Endothelial cell of umbilical vein (primary cell): Measurements from ENCODE around the gene CHSY3. TPM values are rescaled to one million over a fixed set of nuclear protein-coding genes. Genes with fewer than 3 reads are reported as not detected.

Source experiments
- BruUV-seq: library from RNA; stranded (reverse); fragments of 400-500 nt; replicated peaks from 2 replicates; lab custom pipeline; 2021; lab: Mats Ljungman, UMichigan
- CTCF ChIA-PET: fragments of 300-600, 350-600 bp; sonication (Branson Sonifier 250); formaldehyde crosslinking; loops from one replicate; lab custom pipeline; 2021; ENCODE audit warnings: antibody characterized with exemption, inconsistent platforms; lab: Charles Lee
- POLR2A ChIA-PET: fragments of 300-600, 350-600 bp; sonication (Branson Sonifier 250); formaldehyde crosslinking; loops from one replicate; lab custom pipeline; 2021; ENCODE audit warnings: antibody characterized with exemption, inconsistent platforms; lab: Charles Lee
- DNase-seq: peaks from one replicate; pipeline ENCODE4 v3.0.0-alpha.2; 2011; ENCODE audit warnings: low read depth, low spot score
- FAIRE-seq: peaks from 2 replicates; lab custom pipeline; 2011; peaks lifted over from hg19 to GRCh38; lab: Jason Lieb, UNC
- H2AFZ ChIP-seq: 2 replicates; pipeline ENCODE4 v1.6.0; 2012; ENCODE audit warnings: low read depth, low read length, control low read depth, inconsistent platforms
- H3K27ac ChIP-seq: 2 replicates; pipeline ENCODE4 v1.5.1; 2011; ENCODE audit warnings: low read depth, mild to moderate bottlenecking, control low read depth, low read length, moderate library complexity; ENCODE audit not compliant: insufficient read depth
- H3K27me3 ChIP-seq, 2 experiments: 2 replicates each; pipeline versions ENCODE4 v1.6.0 to v1.6.1; 2011; ENCODE audit warnings: low read length in 2 of 2, mixed read lengths in 1 of 2; ENCODE audit not compliant: control insufficient read depth in 2 of 2, insufficient read depth in 2 of 2
- H3K36me3 ChIP-seq, 2 experiments: 2 replicates in 1 of 2; 3 replicates in 1 of 2; pipeline ENCODE4 v1.5.1; 2011; ENCODE audit warnings: low read length in 2 of 2, mild to moderate bottlenecking in 1 of 2, moderate library complexity in 1 of 2; ENCODE audit not compliant: control insufficient read depth in 2 of 2, insufficient read depth in 2 of 2; ENCODE audit errors: extremely low read depth in 1 of 2
- H3K4me1 ChIP-seq: 3 replicates; pipeline ENCODE4 v1.5.1; 2011; ENCODE audit warnings: mild to moderate bottlenecking, low read length; ENCODE audit not compliant: control insufficient read depth, insufficient read depth; ENCODE audit errors: extremely low read depth
- H3K4me2 ChIP-seq: 2 replicates; pipeline ENCODE4 v1.6.1; 2011; ENCODE audit warnings: low read length, control low read depth, mixed read lengths; ENCODE audit not compliant: insufficient read depth
- H3K4me3 ChIP-seq, 3 experiments: fragments of 200-600 bp in 1 of 3; sonication (generic), shearing (Covaris generic) in 1 of 3; replicated peaks in 1 of 3; 2 replicates each; pipeline ENCODE4 v1.5.1; 2011 to 2016; ENCODE audit warnings: control low read depth in 3 of 3, low read length in 3 of 3, mild to moderate bottlenecking in 2 of 3, inconsistent platforms in 1 of 3, low read depth in 1 of 3, moderate library complexity in 1 of 3; ENCODE audit not compliant: insufficient read depth in 1 of 3
- H3K79me2 ChIP-seq: 2 replicates; pipeline ENCODE4 v1.6.0; 2012; ENCODE audit warnings: low read length, inconsistent platforms; ENCODE audit not compliant: control insufficient read depth, insufficient read depth
- H3K9ac ChIP-seq: replicated peaks from 2 replicates; pipeline ENCODE3; 2011; ENCODE audit warnings: low read length, control low read depth; ENCODE audit not compliant: insufficient read depth; ENCODE audit errors: extremely low read depth
- H3K9me1 ChIP-seq: replicated peaks from 3 replicates; pipeline ENCODE4 v1.6.0; 2011; ENCODE audit warnings: mild to moderate bottlenecking, low read length; ENCODE audit not compliant: control insufficient read depth, insufficient read depth; ENCODE audit errors: extremely low read depth
- H3K9me3 ChIP-seq: replicated peaks from 2 replicates; pipeline ENCODE4 v1.5.1; 2012; ENCODE audit warnings: low read length, inconsistent platforms; ENCODE audit not compliant: control insufficient read depth, insufficient read depth
- H4K20me1 ChIP-seq: replicated peaks from 2 replicates; pipeline ENCODE3; 2011; ENCODE audit warnings: mild to moderate bottlenecking, low read length; ENCODE audit not compliant: control insufficient read depth, insufficient read depth; ENCODE audit errors: extremely low read depth
- EZH2 ChIP-seq: IDR thresholded peaks from 2 replicates; pipeline ENCODE4 v1.6.1; 2012; ENCODE audit warnings: borderline replicate concordance, low read depth, mild to moderate bottlenecking, moderate library complexity, low read length, inconsistent platforms; ENCODE audit not compliant: severe bottlenecking
- FOS ChIP-seq: IDR thresholded peaks from 2 replicates; pipeline ENCODE4 v1.6.1; 2011; ENCODE audit warnings: mild to moderate bottlenecking, low read length, moderate library complexity, borderline replicate concordance; ENCODE audit not compliant: insufficient read depth
- GATA2 ChIP-seq: IDR thresholded peaks from 2 replicates; pipeline ENCODE4 v1.7.0; 2011; ENCODE audit warnings: low read depth, mild to moderate bottlenecking, moderate library complexity, mixed read lengths, low read length; ENCODE audit not compliant: insufficient read length, insufficient read depth
- JUN ChIP-seq: IDR thresholded peaks from 2 replicates; pipeline ENCODE4 v1.6.1; 2011; ENCODE audit warnings: borderline replicate concordance, low read depth; ENCODE audit not compliant: insufficient read length, insufficient read depth
- MYC ChIP-seq: IDR thresholded peaks from one replicate; pipeline ENCODE4 v1.6.1; 2011; ENCODE audit warnings: mild to moderate bottlenecking, low read depth, low read length
- POLR2A ChIP-seq: IDR thresholded peaks from 2 replicates; pipeline ENCODE4 v1.6.1; 2012; ENCODE audit warnings: low read depth, mild to moderate bottlenecking, control low read depth, low read length
- POLR2AphosphoS5 ChIP-seq: IDR thresholded peaks from 2 replicates; pipeline ENCODE4 v1.6.1; 2012; ENCODE audit warnings: low read depth, mild to moderate bottlenecking, control low read depth, low read length, moderate library complexity; ENCODE audit not compliant: insufficient read depth
- dilution Hi-C: fragments of 300-500 bp; cut with MboI; formaldehyde crosslinking; loops from one replicate; pipeline ENCODE4 v1.15.0; 2019; ENCODE audit warnings: low sequenced_read_pairs; ENCODE audit not compliant: extremely low pct_ligation_motif_present
- intact Hi-C: fragments of 100-400 bp; cut with micrococcal nuclease; formaldehyde crosslinking; loops from one replicate; pipeline ENCODE4 v1.10.0; 2022
- polyA plus RNA-seq, 4 experiments: library from polyadenylated mRNA; depleted of rRNA in 3 of 4; stranded (reverse) in 3 of 4; unstranded in 1 of 4; fragments of >200 nt; gene quantifications; 2 replicates each; pipeline versions ENCODE4 v1.2.1 to v1.2.3, GENCODE V29; 2011 to 2012; ENCODE audit warnings: missing spikeins in 1 of 4
- total RNA-seq: library from RNA; stranded (reverse); gene quantifications from 2 replicates; pipeline ENCODE4 v1.2.3, GENCODE V29; 2021
- TF ChIP-seq, protein P1 (sequence below): IDR thresholded peaks from 2 replicates; pipeline ENCODE4 v1.6.1; 2011; ENCODE audit not compliant: insufficient read depth, insufficient read length
- TF ChIP-seq, protein P2 (sequence below), 2 donors: IDR thresholded peaks; 1 replicate in 1 of 2; 2 replicates in 1 of 2; pipeline ENCODE4 v1.5.1; 2011; ENCODE audit warnings: low read length in 2 of 2, mild to moderate bottlenecking in 2 of 2, moderate library complexity in 2 of 2, control low read depth in 1 of 2, inconsistent platforms in 1 of 2, low read depth in 1 of 2; ENCODE audit not compliant: insufficient read depth in 1 of 2; ENCODE audit errors: extremely low read depth in 1 of 2

The CHSY3 gene
- total and polyA plus RNA-seq, 2 donors (not counting 3 experiments of a cell fraction or from before 2014, with no cell fraction given), result 2.2 to 8.4 TPM

DNA sequence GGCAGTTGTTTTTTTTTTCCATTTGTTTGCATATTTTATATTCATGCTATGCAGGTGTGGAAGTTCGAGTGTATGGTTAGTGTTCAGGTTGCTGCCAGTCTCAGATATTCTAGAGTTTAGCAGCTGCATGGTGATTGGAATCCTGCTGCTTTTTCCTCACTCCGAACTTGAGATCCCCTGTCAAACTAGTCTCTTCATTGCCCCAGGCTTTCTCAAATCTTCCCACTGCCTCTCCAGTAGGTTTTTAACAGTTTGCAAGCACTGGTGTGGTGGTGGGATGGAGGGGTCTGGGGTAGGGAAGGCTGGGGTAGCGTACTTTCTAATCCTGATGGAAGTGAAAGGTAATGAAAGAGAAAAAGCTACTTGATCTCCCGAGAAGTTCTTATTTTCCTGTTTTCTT is 112.9 kb downstream of the CHSY3 start:
- no peak overlapping the region for H3K27ac ChIP-seq
- no TSS peak for BruUV-seq
- FAIRE-seq, result no peak
- no peaks in the 10 kb centered on the region for H3K4me1 ChIP-seq
- dilution Hi-C loops (no loop called here), intact Hi-C loops (no loop called here)
- no peaks in the 10 kb centered on the region for H3K9me3 ChIP-seq
- H3K36me3 ChIP-seq, result no peaks in the 10 kb centered on the region
- H3K4me3 ChIP-seq, result no peak overlapping the region
- no peaks in the 10 kb centered on the region for H4K20me1 ChIP-seq
- H3K79me2 ChIP-seq, result no peaks in the 10 kb centered on the region
- H3K4me2 ChIP-seq, result no peak overlapping the region
- TF ChIP-seq MYC (no peak), GATA2 (no peak), JUN (no peak), POLR2A (no peak)
- DNase-seq, result no peak
- no peak overlapping the region for H2AFZ ChIP-seq
- no peaks in the 10 kb centered on the region for H3K27me3 ChIP-seq
- ChIA-PET POLR2A (no interaction called here), CTCF (no interaction called here)
- no peak overlapping the region for H3K9ac ChIP-seq
- no peaks in the 10 kb centered on the region for H3K9me1 ChIP-seq

DNA sequence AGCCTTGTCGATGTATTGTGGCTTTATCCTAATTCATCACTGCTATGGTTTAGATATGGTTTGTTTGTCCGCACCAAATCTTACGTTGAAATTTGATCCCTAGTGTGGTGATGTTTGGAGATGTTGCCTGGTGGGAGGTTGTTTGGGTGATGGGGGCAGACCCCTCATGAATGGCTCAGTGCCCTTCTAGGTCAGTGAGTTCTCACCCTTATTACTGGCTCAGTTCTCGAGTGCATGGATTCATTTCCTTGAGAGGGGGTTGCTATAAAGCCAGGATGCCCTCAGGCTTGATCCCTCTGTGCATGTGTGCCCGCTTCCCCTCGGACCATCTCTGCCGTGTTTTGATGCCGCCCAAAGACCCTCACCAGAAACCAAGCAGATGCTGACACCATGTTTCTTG is 114.4 kb downstream of the CHSY3 start:
- no peak overlapping the region for H3K9ac ChIP-seq
- intact Hi-C loops, result no loop called here
- no peak overlapping the region for H2AFZ ChIP-seq
- no peak overlapping the region for H3K4me2 ChIP-seq
- no peaks in the 10 kb centered on the region for H3K79me2 ChIP-seq
- no peak overlapping the region for H3K27ac ChIP-seq
- CTCF ChIA-PET, result no interaction called here
- no peaks in the 10 kb centered on the region for H3K4me1 ChIP-seq
- H3K36me3 ChIP-seq, result no peaks in the 10 kb centered on the region
- H4K20me1 ChIP-seq, result no peaks in the 10 kb centered on the region
- POLR2A ChIA-PET, result no interaction called here
- TF ChIP-seq POLR2A (no peak), EZH2 (no peak), POLR2AphosphoS5 (no peak), GATA2 (no peak), FOS (no peak), MYC (no peak), JUN (no peak)
- TF ChIP-seq, protein P1, sequence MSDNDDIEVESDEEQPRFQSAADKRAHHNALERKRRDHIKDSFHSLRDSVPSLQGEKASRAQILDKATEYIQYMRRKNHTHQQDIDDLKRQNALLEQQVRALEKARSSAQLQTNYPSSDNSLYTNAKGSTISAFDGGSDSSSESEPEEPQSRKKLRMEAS, result no peak
- TF ChIP-seq, protein P2, sequence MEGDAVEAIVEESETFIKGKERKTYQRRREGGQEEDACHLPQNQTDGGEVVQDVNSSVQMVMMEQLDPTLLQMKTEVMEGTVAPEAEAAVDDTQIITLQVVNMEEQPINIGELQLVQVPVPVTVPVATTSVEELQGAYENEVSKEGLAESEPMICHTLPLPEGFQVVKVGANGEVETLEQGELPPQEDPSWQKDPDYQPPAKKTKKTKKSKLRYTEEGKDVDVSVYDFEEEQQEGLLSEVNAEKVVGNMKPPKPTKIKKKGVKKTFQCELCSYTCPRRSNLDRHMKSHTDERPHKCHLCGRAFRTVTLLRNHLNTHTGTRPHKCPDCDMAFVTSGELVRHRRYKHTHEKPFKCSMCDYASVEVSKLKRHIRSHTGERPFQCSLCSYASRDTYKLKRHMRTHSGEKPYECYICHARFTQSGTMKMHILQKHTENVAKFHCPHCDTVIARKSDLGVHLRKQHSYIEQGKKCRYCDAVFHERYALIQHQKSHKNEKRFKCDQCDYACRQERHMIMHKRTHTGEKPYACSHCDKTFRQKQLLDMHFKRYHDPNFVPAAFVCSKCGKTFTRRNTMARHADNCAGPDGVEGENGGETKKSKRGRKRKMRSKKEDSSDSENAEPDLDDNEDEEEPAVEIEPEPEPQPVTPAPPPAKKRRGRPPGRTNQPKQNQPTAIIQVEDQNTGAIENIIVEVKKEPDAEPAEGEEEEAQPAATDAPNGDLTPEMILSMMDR (IDR thresholded peaks at IDR 0.05; ENCODE audit: extremely low read depth in 1 of 2, insufficient read depth in 1 of 2, low read depth in 1 of 2, low read length in 2 of 2), result no peak
- BruUV-seq, result no TSS peak
- FAIRE-seq (no peak), DNase-seq (no peak)
- H3K9me1 ChIP-seq, result no peaks in the 10 kb centered on the region
- no peaks in the 10 kb centered on the region for H3K27me3 ChIP-seq
- dilution Hi-C loops, result no loop called here
- no peaks in the 10 kb centered on the region for H3K9me3 ChIP-seq
- H3K4me3 ChIP-seq, result no peak overlapping the region
